Measurements from ENCODE around the gene TMEM131L.
"Not testable (repeated sequence)": the region's sequence is repeated elsewhere in the genome, so short reads cannot be mapped to it uniquely, and the experiment has no call there.

Gene TMEM131L

DNA sequence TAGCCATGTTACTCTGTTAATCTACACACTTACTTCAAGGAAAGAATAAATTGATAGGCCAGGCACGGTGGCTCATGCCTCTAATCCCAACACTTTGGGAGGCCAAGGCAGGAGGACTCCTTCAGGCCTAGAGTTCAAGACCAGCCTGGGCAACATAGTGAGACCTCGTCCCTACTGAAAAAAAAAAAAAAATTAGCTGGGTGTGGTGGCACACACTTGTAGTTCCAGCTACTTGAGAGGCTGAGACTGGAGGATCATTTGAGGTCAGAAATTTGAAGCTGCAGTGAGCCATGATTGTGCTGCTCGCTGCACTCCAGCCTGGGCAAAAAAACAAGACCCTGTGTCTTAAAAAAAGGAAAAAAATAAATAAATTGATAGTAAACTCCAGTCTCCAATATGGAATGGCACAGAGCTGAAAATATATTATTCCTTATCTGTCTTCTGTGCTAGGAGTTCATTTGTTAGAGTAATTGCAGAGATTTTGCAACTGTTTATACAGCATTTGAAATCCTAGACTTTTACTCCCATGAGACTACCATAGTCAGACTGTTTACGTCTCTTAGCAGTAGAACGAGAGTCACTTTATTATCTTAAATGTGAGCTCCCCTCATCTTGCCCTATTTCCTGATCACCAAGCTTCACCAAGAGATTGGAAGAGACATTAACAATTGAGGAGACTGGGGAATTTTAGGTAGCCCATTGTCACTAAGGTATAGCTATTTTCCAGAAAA lies 18.8 kb upstream of the TMEM131L start:
- DNase-seq (ENCODE audit: low read depth in 2 of 2), result no peak

DNA sequence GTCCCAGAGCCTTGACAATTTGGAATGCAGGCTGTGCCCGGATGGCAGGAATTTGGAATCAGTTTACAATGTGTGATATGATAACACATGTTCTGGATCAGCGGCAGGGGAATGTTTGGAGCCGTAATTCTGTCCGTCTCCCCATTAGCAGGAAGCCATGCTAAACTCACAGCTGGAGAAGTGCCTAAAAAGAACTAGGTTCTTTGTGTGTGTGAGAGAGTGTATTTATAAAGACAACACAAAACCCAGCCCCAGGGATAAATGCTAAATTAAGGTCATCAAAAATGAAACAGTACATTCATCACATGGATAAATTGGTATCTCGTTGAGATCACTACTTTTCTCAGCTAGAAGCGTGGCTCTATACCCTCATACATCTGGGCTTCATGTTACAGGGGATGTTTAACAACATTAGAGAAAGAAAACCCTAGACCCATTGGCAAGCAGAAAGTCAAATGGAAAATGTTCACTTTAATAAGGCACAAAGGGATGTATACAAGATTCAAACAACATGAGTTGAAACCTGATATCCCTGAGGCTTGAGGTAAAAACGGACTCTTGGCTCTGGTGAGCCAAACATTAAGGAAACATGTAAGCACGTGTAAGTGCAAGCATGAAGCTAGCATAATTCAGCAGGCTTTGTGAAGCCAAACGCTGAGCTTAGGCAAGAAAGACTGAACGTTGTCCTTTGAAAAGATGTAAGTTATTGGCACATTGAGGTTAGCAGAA lies 18.0 kb upstream of the TMEM131L start:
- DNase-seq (ENCODE audit: low read depth in 2 of 2), result no peak

DNA sequence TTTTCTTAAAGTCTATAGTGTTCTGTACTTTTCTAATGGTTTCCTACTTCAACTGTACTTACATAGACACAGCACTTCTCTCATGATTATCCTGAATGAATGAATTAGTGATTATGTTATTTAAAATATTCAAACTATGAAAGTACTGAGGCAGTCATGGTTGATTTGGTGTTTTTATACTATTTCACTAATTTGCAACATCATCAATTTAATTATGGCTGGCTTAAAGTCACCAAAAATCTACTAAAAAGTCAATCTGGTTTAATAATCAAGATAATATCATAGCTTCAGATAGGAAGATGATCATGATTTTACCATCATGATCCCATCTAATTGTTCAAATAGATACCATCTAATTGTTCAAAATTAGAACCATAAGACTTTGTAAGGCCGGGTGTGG lies 16.8 kb upstream of the TMEM131L start:
- DNase-seq (ENCODE audit: low read depth in 2 of 2), result no peak

DNA sequence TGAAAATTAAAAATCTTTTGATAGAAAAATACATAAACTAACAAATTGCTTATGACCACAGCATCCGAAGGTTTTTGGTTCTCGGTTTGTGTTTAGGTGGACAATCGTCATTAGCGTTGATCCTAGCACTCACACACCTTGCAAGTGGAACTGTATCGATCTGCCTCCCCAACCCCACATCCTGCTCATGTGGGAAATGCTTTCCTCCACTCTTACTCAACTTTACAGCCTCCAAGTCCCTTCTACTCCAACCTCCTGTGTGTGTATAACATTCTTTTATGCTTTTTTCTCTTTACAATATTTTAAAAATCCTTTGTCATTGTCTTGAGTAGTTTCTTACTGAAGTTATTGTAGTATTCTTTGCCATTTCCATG lies 15.6 kb upstream of the TMEM131L start:
- DNase-seq (ENCODE audit: low read depth in 2 of 2), result no peak

DNA sequence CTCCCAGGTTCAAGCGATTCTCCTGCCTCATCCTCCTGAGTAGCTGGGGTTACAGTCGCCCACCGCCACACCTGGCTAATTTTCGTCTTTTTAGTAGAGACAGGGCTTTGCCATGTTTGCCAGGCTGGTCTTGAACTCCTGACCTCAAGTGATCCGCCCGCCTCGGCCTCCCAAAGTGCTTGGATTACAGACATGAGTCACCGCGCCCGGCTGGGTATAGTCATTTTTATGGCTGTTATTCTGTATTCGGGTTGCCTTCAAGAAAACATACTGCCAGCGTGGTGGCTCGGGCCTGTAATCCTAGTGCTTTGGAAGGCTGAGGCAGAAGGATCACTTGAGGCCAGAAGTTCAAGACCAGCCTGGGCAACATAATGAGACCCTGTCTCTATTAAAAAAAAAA lies 15.0 kb upstream of the TMEM131L start:
- DNase-seq (ENCODE audit: low read depth in 2 of 2), result not testable (repeated sequence)

DNA sequence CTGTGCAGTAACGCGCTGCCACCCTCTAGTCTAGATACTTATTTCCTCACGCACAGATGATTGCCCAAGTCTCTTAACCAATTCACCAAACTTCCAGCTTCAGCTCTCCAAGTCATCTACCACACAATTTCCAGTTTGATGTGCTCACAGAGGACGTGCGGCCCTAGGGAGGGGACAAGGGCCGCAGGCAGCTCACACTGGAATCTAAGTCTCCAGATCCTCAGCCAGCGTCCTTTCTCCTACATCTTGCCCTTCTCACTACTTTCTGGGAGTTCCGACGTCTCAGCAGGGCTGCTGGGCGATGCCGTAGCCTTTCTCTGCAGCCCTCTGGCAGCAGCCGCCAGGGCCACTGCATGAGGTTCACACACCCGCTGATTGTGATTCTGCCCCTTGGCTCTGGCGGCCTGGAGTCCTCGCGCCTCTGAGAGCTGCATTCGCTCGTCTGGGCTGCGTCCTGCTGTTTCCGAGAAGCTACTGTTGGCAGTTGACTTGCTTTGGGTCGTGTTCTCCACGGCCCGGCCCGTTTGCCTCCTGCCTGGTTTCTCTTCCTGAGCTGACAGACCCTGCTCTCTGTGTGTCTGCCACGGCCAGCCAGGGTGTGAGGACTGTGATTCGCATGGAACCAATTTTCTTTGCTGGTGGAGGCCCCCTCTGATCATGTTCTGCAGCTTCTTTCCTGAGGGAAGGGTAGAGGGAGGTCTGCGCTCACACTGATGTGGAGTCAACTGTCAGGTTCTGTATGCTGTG lies 14.1 kb upstream of the TMEM131L start:
- no peak for DNase-seq (ENCODE audit: low read depth in 2 of 2)

DNA sequence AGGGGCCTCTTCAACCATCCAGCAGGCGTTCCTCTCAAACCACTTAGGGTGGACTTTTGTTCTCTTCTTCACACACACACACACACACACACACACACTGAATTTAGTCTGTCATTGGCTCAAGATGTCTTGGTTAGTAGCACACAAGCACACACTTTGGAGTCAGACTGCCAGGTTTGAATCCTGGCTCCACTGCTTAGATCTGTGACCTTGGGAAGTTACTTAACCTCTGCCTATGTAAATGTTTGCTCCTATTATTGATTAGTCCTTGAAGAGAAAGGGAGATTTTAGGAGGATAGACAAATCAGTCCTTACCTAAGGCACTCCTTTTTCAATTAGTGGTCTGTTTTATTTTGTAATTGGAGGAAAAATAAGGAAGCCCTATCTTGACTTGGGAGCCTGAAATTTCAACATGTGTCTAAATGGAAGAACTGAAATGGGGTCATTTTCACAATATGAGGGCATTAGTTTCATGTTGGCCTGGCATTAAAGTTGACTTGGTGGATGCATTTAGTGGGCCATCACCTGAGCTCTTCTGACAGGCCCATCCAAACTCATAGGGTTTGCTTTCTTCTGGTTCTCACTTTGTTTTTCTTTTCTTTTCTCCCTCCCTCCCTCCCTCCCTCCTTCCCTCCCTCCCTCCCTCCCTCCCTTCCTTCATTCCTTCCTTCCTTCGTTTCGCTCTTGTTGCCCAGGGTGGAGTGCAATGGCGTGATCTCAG lies 13.3 kb upstream of the TMEM131L start:
- DNase-seq (ENCODE audit: low read depth in 2 of 2), result no peak

DNA sequence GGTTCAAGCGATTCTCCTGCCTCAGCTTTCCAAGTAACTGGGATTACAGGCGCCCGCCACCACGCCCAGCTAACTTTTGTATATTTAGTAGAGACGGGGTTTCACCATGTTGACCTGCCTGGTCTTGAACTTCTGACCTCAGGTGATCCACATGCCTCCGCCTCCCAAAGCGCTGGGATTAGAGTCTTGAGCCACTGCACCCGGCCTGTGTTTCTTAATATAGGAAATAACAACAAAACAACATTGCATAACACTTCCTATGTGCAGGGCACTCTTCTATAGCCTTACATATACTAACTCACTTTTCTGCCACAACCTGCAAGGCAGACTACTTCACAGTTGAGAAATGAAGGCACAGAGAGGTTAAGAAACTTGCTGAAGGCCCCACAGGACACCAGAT lies 12.8 kb upstream of the TMEM131L start:
- DNase-seq (ENCODE audit: low read depth in 2 of 2), result no peak

DNA sequence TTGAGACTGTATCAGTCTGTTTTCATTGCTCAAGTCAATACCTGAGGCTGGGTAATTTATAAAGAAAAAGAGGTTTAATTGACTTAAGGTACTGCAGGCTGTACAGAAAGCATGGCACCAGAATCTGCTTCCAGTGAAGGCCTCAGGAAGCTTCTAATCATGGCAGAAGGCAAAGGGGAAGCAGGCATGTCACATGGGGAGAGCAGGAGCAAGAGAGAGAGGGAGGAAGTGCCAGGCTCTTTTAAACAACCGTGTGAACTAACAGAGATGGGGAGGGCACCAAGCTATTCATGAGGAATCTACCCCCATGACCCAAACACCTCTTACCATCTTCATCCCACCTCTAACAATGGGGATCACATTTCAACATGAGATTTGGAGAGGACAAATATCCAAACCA lies 7.2 kb upstream of the TMEM131L start:
- no peak for DNase-seq (ENCODE audit: low read depth in 2 of 2)

DNA sequence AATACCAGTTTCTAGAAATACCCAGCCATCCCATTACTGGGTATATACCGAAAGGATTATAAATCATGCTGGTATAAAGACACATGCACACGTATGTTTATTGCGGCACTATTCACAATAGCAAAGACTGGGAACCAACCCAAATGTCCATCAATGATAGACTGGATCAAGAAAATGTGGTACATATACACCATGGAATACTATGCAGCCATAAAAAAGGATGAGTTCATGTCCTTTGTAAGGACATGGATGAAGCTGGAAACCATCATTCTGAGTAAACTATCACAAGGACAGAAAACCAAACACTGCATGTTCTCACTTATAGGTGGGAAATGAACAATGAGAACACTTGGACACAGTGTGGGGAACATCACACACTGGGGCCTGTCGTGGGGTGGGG lies 4.6 kb upstream of the TMEM131L start:
- DNase-seq (ENCODE audit: low read depth in 2 of 2), result not testable (repeated sequence)

DNA sequence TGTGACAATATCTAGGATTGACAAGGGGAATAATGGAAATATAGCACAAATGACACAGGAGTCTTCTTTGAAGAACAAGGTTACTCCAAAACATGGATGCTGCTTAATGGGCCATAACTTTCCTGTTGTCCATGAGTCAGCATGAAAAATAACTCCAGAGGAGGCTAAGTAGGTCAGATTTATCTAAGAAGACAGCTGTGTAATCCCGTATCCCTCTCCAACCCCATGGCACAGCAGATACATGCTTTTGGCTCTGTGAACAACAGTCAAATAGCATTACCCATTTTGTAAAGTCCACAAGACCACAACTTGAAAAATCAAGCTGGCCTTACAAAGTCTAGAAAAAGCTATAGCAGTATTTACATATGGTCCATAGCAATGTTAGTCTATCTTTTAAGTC lies 2.1 kb upstream of the TMEM131L start:
- DNase-seq (ENCODE audit: low read depth in 2 of 2), result no peak

DNA sequence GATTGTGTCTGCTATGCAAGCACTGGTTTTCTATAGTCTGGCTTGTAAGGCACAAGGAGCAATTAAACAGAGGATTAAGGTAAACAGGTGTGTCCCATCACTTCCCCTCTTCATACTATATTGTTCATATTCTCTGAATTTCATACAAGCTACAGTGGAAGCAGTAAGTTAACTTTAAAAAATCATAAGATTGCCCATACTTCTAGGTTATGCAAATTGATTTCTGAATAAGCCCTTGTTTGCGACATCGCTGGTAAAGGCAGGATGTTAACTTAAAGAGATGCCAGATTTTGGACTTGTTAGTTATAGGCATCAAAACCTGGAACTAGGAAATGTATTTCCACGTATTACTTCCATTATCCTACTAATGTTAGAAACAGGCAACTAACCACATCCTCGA lies 1.0 kb upstream of the TMEM131L start:
- DNase-seq (ENCODE audit: low read depth in 2 of 2), result no peak

DNA sequence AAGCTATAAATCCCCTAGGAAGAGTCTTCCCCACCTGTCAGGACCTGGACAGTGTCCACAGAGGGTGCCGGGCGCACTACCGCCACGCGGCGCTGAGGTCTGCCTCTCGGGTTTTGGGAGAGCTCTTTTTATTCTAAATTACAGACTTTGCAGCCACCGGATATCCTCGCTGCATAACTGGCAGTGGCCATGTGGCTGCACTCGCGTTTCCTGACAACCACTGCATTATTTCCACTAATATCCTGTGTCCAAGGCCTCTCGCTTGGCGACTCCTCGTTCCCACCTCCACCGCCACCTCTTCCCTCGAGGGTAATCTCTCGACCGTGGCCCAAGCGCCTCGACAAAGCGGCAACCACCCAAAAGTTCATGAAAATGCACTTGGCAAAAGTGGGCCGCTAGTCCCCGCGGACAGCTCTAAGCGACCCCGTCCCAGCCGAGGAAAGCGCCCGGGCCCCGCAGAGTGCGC lies 512 bp upstream of the TMEM131L start:
- no peak for DNase-seq (ENCODE audit: low read depth in 2 of 2)

DNA sequence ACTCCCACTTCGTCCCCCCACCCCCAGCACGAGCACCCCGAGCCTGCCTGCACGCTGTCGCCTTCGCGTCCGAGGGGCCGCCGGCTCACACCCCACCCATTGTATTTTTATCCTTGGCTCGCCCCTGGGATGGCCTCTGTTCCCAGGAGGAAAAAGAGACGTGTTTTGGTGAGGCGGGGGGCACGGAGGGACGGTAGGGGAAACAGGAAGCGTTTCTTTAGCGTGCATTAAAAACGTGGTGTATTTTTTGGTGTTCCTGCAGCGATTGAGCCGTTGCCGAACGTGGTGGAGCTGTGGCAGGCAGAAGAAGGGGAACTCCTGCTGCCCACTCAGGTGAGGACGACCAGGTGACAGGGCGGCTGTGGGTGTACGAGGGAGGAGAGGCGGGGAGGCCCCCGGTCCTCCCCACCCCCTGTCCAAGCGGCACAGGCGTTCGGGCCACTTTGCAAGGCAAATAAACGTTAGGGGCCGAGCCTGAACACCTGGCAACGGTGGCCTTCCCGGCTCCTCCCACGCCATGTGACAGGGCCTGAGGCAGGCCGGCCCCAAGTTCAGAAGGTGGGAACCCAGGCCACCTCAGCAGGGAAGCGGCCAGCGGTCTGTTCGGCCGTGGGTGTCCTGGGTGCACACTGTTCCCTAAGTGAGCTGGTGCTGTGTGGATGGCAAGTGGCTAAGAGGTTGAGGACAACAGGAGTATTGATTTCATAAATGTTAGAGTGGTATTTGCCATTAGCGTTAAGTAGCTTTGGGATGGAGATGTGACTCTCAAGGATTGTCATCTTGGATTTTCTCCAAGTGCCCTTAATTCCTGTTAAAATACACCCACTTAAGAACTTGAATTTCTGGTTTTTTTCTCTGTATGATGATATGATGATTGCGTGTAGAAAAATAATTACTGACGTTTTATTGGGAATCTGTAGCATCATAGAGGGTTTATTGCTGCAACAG lies 1.1 kb downstream of the TMEM131L start:
- DNase-seq (ENCODE audit: low read depth in 2 of 2), result peak in 1 of 2 donors; percentile 25

DNA sequence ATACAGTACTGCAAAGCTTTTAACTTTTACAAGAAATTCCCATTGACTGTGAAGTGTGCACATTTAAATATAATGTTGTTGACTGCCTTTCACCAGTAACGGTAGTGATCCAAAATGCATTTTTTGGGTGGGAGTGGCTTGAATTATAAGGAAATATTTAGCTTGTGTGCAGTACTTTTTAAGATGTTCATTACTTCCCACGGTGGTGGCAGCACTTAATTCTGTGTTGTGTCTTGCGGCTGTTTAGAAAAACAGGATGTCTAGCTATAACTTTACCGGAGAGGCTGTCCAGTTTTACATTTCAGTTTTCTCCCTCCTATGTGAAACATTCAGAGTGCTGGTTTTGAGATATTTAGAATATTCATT lies 1.7 kb downstream of the TMEM131L start:
- DNase-seq (ENCODE audit: low read depth in 2 of 2), result no peak

DNA sequence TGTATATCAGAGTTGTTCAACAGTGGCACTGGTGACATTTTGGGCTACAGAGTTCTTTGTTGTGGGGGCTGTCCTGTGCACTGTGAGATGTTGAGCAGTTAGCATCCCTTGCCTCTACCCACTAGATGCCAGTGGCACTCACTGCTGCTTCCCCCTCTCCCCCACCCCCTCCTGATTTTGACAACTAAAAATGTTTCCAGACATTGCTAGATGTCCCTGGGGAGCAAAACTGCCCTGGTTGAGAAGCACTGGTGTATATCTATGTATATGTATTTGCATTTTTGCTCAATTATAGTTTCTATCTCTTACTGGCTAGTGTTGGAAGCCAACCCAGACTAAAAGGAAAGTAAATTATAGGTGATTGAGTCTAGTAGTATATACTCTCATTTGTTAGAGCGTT lies 2.4 kb downstream of the TMEM131L start:
- no peak for DNase-seq (ENCODE audit: low read depth in 2 of 2)

DNA sequence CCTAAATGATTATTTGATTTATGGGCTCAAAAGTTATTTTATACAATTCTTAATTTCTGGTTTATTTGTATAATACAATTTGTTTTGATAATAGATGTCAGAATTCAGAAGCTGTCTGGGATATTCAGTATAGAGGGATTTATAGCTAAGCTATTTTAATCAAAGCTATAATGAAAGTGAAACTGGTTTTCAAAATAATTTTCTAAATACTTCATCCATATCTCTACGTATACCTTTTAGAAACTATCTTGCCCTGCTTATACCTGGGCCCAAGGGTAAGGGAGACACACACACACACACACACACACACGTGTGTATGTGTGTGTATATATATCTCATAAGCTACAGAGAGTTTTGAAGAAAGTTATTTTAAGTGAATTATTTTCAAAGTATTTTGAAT lies 2.9 kb downstream of the TMEM131L start:
- DNase-seq (ENCODE audit: low read depth in 2 of 2), result no peak

DNA sequence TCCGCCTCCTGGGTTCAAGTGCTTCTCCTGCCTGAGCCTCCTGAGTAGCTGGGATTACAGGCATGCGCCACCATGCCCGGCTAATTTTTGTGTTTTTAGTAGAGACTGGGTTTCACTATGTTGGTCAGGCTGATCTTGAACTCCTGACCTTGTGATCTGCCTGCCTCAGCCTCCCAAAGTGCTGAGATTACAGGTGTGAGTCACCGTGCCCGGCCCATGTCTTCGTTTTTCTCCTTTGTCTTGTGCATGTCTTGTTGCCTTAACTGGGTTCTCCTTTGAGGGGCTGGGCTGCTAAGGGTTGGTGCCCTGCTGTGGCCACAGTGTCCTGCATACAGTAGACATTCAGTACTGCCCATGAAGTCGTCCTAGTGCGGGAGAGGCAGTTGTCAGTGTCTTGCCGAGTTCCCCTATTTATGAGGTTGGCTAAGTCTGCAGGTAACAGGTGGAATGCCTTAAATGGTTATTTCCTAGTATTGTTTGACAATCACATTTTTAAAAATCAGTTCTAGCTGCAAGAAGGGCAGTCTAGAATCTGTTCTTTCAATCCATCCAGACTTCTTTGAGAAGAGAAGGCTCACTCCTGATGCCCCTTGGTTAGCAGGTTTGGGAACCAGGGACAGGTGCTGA lies 5.0 kb downstream of the TMEM131L start:
- not testable (repeated sequence) for DNase-seq (ENCODE audit: low read depth in 2 of 2)

DNA sequence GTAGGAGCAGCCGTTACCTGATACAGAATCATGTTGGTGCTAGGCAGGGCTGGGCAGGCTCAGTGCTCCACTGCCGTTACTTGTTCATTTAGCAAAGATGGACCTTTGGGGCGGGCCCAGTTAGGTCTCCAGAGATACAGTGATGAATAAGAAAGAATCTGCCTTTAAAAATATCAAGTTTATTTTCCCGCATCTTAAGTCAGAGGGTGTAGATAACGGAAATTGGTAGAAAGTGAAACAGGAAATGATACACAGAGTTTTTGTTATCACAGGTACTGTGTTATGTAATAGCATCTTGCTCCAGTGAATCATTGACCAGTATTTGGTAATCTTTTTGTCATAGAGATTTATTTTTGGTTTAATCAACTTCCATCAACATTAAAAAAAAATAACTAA lies 5.5 kb downstream of the TMEM131L start:
- no peak for DNase-seq (ENCODE audit: low read depth in 2 of 2)

Measured in stimulated activated CD8-positive, alpha-beta memory T cell treated with anti-CD3 and anti-CD28 coated beads, Interleukin-15, amount 100 ng/mL, for 48 hours (primary cell).